Stimulated activated effector memory CD8-positive, alpha-beta T cell treated with anti-CD3 and anti-CD28 coated beads, Interleukin-12 subunit alpha, Interleukin-12 subunit beta, amount 100 ng/mL, for 72 hours (primary cell): ENCODE data around the gene HOXD4.
A peak's percentile ranks its signal among the peaks of the same experiment; 100 is the strongest.

Experiments used
- ATAC-seq: fragments of 150-1000 bp; cut with Tn5 transposase; 2 replicates; pipeline ENCODE4 v1.10.0; 2021
- DNase-seq, 2 donors: peaks; one replicate each; pipeline ENCODE4 v3.0.0; 2021 to 2022; ENCODE audit warnings: low spot score in 2 of 2
- H3K27ac Mint-ChIP-seq: one replicate; pipeline ENCODE4 v1.8.0; 2022; ENCODE audit warnings: mild to moderate bottlenecking, mixed read lengths
- H3K36me3 Mint-ChIP-seq: one replicate; pipeline ENCODE4 v1.8.0; 2022; ENCODE audit warnings: mild to moderate bottlenecking, mixed read lengths
- H3K4me1 Mint-ChIP-seq: one replicate; pipeline ENCODE4 v1.8.0; 2022; ENCODE audit warnings: mixed read lengths
- H3K4me3 Mint-ChIP-seq: one replicate; pipeline ENCODE4 v1.8.0; 2022; ENCODE audit warnings: mild to moderate bottlenecking, mixed read lengths
- H3K9me3 Mint-ChIP-seq: one replicate; pipeline ENCODE4 v1.8.0; 2022; ENCODE audit warnings: mixed read lengths

The HOXD4 gene

DNA sequence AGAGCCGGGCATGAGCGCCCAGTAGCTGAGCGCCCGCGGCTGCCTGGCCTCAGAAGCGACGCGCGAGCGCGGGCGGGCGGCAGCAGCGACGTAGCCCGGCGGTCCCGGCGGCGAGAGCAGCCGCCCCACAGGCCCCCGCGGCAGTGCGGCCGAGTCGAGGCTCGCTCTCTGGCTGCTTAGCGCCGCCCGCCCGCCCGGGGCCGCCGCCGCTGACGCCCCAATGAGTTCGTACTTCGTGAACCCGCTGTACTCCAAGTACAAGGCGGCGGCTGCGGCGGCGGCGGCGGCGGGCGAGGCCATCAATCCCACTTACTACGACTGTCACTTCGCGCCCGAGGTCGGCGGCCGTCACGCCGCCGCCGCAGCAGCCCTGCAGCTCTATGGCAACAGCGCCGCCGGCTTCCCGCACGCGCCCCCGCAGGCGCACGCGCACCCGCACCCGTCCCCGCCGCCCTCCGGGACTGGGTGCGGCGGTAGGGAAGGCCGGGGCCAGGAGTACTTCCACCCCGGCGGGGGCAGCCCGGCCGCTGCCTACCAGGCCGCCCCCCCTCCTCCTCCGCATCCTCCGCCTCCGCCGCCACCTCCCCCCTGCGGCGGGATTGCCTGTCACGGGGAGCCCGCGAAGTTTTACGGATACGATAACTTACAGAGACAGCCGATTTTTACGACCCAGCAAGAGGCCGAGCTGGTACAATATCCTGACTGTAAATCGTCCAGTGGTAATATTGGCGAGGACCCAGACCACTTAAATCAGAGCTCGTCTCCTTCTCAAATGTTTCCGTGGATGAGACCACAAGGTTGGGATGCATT, 21.0 kb upstream of the HOXD4 start:
- H3K27ac Mint-ChIP-seq, result no peak overlapping the region
- peak; percentile 58 for ATAC-seq

DNA sequence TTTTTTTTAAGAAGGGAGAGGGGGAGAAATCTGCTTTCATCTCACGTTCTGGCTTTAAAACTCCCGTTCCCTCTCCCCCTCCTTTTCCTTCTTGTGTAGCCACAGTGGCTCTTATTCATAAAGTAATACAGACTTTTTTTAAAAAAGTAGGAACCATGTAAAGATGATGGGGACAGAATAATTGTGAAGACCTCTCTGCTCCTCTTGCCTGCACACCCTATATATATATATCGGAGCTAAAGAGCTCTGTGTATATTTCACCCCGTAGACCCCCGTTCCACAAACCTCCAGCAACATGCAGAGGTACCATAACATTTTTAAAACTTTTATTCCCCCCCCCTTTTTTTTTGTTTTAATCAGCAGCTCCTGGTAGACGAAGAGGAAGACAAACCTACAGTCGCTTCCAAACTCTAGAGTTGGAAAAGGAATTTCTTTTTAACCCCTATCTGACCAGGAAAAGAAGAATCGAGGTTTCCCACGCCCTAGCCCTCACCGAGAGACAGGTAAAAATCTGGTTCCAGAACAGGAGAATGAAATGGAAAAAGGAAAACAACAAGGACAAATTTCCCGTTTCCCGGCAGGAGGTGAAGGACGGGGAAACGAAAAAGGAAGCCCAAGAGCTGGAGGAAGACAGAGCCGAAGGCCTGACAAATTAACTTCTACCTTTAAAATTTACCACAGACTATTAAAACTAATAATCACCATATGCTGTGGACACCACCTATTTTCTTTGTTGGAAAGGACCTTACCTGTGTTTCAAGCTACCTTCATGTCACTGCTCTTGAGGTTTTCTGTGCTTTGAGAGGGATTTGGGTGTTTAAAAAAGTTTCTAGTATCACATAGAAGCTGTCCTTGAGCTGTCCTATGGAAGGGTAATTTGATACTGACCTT, 20.1 kb upstream of the HOXD4 start:
- Mint-ChIP-seq H3K9me3 (no peaks in the 10 kb centered on the region), H3K27ac (no peak overlapping the region), H3K36me3 (peaks cover 26% of the 10 kb centered on the region), H3K4me1 (peaks cover 41% of the 10 kb centered on the region), H3K4me3 (peak overlapping the region; percentile 44)
- DNase-seq (no peak), ATAC-seq (no peak)

More for the DNA sequence above, 21.0 kb upstream of the HOXD4 start:
- H3K4me1 Mint-ChIP-seq, result peaks cover 32% of the 10 kb centered on the region
- no peaks in the 10 kb centered on the region for H3K9me3 Mint-ChIP-seq
- no peak for DNase-seq
- peaks cover 18% of the 10 kb centered on the region for H3K36me3 Mint-ChIP-seq
- H3K4me3 Mint-ChIP-seq, result peak overlapping the region; percentile 44

DNA sequence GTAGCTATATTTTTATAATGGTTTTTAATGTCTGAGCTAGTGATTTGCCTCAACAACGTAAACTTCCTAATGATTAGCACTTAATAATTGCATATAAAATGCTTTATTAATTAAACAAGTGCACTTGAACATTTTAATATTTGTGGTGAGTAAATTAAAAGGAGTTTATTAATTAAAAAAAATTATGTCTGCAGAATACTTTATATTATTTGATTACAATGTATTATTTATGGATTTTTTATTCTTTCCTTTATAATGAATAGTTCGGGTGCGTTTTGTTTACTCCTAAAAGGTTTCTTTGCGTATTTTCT, 19.5 kb upstream of the HOXD4 start:
- Mint-ChIP-seq H3K4me3 (peak overlapping the region; percentile 68), H3K4me1 (peaks cover 42% of the 10 kb centered on the region), H3K36me3 (peaks cover 26% of the 10 kb centered on the region), H3K9me3 (no peaks in the 10 kb centered on the region), H3K27ac (no peak overlapping the region)
- ATAC-seq (no peak), DNase-seq (no peak)

DNA sequence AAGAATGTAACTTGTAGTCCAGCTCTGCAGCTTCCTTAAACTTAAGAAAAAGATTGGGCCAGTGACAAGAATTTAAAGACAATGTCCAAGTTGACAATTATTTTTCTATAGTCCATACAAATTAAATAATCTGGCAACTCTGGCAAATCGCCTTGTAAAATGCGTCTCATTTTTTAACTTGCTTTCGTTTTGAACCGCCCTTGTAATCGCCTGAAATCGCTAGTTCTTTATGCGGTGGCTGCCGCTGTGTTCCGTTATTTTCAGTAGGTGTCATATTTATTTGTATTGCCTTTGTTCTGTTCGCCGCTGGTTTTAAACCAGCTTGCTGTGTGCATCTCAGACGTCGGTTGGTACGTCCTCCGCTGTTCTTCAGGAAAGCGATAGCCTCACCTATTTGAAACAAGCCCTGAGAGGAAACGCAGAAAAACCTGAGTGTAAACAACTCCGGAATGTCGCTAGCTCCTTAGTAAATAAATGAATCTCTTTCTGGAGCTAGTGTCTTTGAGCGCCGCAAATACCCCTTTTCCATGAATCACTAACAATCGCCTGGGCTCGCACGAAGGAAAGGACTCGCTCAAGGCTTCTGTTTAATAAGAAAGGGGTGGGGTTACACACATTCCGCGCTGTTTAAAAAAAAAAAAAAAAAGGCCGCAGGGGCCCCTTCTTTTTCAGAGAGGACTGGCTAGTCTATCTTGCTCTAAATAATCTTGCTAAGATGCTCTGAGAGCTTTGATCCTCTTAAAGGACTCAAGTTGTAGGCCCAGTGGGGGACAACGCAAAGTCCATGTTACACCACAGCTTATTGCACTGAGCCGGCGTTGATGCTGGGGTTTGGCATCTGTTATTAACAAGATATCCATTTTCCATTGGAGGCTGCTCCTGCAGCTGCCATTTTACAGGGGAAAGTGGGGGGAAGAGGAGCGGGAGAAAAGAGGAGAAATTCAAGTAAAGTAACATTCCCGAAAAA, 18.9 kb upstream of the HOXD4 start:
- H3K27ac Mint-ChIP-seq, result no peak overlapping the region
- no peaks in the 10 kb centered on the region for H3K9me3 Mint-ChIP-seq
- DNase-seq (no peak), ATAC-seq (no peak)
- peak overlapping the region; percentile 68 for H3K4me3 Mint-ChIP-seq
- H3K36me3 Mint-ChIP-seq, result peaks cover 26% of the 10 kb centered on the region
- H3K4me1 Mint-ChIP-seq, result peaks cover 42% of the 10 kb centered on the region

DNA sequence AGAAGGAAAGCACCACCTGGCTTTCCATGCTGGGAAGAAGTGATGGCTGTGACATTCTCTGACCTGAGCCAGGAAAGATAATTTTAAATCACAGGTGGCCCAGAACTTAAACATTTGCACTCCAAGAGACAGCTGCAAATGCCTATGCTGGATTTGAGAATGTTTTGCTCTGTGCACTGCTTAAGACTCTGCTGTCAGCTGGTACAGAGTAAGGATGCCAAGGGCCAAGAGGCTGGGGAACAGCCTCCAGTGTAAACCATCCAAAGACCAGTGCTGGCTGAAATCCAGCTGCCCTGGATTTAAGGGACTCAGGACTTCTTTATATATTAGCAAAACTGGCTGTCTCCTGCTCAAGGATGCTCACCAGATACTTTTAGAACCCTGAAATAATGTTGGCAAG, 18.0 kb upstream of the HOXD4 start:
- no peak overlapping the region for H3K27ac Mint-ChIP-seq
- H3K36me3 Mint-ChIP-seq, result peaks cover 21% of the 10 kb centered on the region
- H3K4me3 Mint-ChIP-seq, result no peak overlapping the region
- no peak for ATAC-seq
- peaks cover 40% of the 10 kb centered on the region for H3K4me1 Mint-ChIP-seq
- no peaks in the 10 kb centered on the region for H3K9me3 Mint-ChIP-seq
- DNase-seq, result no peak

DNA sequence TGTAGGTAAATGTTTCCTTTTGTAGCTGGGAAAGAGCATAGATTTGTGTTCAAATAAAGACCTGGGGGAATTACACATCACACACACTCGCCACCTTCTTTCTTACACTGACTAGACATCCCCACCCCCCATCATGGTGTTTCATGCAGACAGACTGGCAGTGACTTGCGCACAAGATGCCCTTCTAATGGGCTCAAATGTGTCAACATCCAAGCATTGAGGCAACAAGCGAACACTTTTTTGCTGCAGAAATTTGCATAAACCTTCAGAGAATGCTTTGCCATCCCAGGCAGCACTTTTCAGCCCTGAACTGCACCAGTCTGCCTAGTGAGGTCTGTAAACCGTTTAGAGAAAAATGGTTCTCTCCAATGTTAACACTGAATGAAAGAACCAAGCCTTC, 17.3 kb upstream of the HOXD4 start:
- H3K36me3 Mint-ChIP-seq, result peaks cover 20% of the 10 kb centered on the region
- no peak overlapping the region for H3K4me3 Mint-ChIP-seq
- H3K9me3 Mint-ChIP-seq, result no peaks in the 10 kb centered on the region
- H3K27ac Mint-ChIP-seq, result no peak overlapping the region
- peaks cover 36% of the 10 kb centered on the region for H3K4me1 Mint-ChIP-seq
- no peak for ATAC-seq
- no peak for DNase-seq

DNA sequence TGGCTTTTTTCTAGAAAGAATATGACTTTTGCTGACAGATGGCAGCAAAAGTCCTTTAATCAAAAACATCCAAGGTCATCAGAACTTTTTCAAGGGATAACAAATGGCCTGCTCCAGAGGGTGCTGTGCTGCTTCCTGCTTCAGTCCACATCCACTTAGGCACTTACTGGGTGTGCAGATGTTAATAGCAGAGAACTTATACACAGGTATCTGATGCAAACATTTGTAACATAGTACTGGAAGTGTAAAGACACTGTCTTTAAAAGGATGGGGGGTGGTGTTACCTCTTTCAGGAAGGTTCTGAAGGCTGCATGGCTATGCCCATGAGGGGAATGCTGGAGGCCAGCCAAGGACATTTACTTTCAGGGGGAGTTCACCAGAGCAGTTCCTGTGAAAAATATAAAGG, 16.3 kb upstream of the HOXD4 start:
- Mint-ChIP-seq H3K36me3 (peaks cover 20% of the 10 kb centered on the region), H3K4me3 (peak overlapping the region; percentile 48), H3K27ac (no peak overlapping the region), H3K4me1 (peaks cover 34% of the 10 kb centered on the region), H3K9me3 (no peaks in the 10 kb centered on the region)
- ATAC-seq, result no peak
- DNase-seq, result no peak

DNA sequence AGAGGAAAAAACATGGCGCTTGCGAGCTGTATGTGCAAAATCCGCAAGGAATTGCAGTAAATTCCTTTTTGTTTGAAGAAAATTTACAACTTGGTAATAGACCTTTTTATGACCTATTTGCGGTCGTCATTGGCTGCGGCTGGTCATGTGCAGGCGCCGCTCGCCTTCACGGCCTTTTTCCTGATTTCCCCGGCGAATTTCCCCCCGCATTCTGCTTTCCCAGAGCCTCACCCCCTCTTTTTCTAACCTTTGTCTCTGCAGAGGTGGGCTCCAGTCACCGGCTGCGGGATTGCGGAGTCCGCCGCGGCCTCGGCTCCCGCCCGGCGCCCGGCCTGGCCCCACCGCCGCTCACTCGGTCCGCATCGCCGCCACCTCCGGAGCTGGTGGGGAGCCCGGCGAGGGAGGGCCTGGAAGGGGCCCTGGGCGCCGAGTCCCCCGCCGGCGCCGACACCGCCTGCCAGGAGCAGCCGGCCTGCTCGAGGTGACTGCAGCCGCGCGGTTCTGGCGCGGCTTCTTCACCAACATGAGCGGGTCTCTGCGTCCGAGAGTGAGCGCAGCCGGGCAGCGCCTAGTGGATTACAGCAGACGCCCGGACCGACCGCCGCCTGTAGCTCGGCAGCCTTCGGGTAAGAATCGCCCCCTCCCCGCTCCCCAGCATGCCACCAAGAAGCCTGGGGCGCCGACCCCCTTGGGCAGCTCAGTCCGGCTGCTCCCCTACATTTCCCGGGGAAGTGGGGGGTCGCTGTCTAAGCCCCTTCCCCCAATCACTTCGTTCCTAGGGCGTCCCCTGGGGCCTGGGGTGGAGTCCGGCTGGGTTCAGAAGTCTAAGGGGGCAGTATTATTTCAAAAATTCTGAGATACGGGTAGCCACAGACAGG, 14.7 kb upstream of the HOXD4 start:
- no peak for DNase-seq
- Mint-ChIP-seq H3K27ac (no peak overlapping the region), H3K4me1 (peaks cover 34% of the 10 kb centered on the region), H3K4me3 (peak overlapping the region; percentile 48), H3K9me3 (no peaks in the 10 kb centered on the region), H3K36me3 (peaks cover 9% of the 10 kb centered on the region)
- no peak for ATAC-seq

DNA sequence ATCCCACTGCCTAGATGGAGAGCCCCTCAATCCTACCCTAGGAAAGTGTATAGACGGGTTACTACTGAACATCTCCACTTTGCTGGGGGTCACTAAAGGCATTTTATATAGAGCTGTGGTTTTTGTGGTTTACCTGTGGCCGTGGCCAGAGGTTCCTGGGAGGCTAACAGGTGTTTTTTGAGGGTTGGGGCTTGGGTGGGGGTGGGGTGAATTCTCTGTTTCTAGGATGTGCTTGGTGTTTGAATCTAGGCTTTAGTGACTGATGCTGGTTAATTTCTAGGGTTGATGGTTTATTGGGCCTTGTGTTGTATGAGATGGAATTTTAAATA, 14.1 kb upstream of the HOXD4 start:
- no peaks in the 10 kb centered on the region for H3K9me3 Mint-ChIP-seq
- peaks cover 33% of the 10 kb centered on the region for H3K4me1 Mint-ChIP-seq
- no peak overlapping the region for H3K4me3 Mint-ChIP-seq
- H3K27ac Mint-ChIP-seq, result no peak overlapping the region
- peaks cover 9% of the 10 kb centered on the region for H3K36me3 Mint-ChIP-seq
- DNase-seq, result no peak
- ATAC-seq, result no peak

DNA sequence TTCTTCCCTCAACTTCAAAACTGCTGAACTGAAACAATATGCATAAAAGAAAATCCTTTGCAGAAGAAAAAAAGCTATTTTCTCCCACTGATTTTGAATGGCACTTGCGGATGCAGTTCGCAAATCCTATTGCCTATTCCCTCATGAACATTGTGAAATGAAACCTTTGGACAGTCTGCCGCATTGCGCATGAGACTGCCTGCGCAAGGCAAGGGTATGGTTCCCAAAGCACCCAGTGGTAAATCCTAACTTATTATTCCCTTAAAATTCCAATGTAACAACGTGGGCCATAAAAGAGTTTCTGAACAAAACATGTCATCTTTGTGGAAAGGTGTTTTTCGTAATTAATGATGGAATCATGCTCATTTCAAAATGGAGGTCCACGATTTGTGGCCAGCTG, 13.4 kb upstream of the HOXD4 start:
- Mint-ChIP-seq H3K36me3 (peaks cover 9% of the 10 kb centered on the region), H3K9me3 (no peaks in the 10 kb centered on the region), H3K4me1 (peaks cover 26% of the 10 kb centered on the region), H3K27ac (no peak overlapping the region), H3K4me3 (no peak overlapping the region)
- ATAC-seq (no peak), DNase-seq (no peak)

DNA sequence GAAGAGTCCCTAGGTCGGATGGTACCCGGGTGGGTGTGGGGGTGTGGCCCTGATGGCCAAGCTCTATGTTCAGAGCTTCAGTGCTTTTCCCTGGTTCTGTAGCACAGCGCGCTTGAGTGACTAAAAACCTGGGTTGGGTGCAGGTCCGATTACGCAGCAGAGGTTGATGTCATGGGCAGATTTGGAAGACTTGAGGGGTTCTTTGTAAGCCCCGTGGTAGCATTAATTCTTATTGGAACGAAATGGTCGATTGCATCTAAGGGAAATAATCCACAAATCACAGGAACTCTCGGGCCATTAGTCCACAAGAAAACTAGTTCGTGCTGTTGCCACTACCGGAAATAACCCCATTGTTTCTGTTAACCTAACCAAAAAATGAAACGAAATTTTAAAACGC, 12.8 kb upstream of the HOXD4 start:
- no peak for ATAC-seq
- Mint-ChIP-seq H3K4me3 (no peak overlapping the region), H3K27ac (no peak overlapping the region), H3K9me3 (no peaks in the 10 kb centered on the region), H3K4me1 (peaks cover 24% of the 10 kb centered on the region), H3K36me3 (peaks cover 9% of the 10 kb centered on the region)
- no peak for DNase-seq

DNA sequence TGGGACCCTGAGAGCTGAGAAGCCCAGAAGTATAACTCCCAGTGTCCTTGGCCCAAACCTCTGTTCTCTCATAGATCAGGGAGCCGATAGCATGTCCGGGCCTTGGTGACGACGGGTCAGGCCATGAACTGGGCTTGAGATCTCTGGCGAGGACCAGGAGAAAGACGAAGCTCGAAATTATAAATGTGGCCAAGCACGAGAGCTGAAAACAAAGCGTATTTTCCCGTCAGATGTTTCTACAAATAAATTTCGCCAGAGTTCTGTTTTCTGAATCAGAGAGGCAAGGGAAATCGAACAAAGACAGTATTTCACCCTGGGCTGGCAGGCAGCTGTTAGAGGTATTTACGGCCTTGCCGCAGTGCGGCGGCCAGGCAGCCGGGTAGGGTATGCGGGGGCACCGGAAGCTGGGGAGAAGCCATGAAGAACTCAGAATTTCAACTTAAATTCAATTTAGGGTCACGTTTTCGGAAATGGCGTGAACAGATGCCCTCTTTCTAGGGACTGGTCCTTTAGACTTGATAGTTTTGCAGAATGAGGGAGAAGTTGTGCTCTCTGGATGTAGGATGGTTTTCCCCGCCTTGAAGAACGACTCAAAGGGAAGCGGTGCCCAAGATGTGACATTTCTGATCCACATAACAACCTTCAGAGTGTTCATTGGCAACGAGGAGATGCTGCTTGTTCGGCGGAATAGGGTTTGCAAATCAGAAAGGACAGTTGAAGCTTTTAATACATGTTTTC, 12.3 kb upstream of the HOXD4 start:
- peaks cover 24% of the 10 kb centered on the region for H3K4me1 Mint-ChIP-seq
- H3K9me3 Mint-ChIP-seq, result no peaks in the 10 kb centered on the region
- no peak for DNase-seq
- ATAC-seq, result no peak
- H3K27ac Mint-ChIP-seq, result no peak overlapping the region
- H3K4me3 Mint-ChIP-seq, result no peak overlapping the region
- peaks cover 9% of the 10 kb centered on the region for H3K36me3 Mint-ChIP-seq

DNA sequence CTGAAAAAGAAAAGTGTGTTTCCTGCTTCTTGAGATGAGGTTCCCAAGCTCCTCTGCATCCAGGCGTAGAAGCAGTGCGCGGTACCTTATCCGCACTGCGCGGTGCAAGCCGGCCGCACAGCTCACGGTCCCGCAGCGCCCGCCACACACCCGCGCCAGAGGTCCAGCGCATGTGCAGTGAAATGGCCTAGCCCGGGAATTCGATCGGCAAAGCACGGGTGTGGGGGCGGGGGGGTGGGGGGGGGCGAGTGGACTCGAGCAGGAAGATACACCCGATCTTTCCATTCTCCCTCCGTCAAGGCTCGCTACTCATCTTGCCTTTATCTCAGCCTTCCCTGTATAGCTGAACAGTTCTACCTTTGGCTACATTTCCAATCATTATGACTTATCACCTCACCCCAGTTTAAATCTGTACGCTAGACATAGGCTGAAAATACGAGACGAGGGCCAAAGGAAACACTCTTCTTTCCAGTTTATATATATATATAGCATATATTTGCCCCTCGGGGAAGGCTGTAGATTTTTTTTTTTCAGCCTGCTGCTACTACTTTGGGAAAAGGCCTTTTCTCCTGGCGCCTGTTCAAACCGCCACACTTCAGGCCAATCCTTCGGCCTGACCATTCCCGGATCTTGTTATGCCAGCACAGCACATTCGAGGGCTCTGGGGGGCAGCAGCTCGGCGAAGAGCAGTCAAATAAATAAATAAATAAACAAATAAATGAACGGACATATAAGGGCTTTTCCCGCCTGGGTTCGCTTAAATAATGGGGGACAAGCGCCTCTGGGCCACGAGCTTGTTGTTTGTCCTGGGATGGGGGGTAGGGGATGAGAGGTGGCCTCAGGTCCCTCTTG, 11.5 kb upstream of the HOXD4 start:
- Mint-ChIP-seq H3K4me1 (peaks cover 24% of the 10 kb centered on the region), H3K36me3 (peaks cover 9% of the 10 kb centered on the region), H3K9me3 (no peaks in the 10 kb centered on the region), H3K4me3 (no peak overlapping the region), H3K27ac (no peak overlapping the region)
- DNase-seq (no peak), ATAC-seq (no peak)
